Measurements from ENCODE around the gene GALNT18. TPM values are rescaled to one million over a fixed set of nuclear protein-coding genes. Genes with fewer than 3 reads are reported as not detected.

GALNT18 gene
- total RNA-seq, 1 experiment from 2014 or later = 1.7 TPM

GRCh38 chr11:11411401-11411985, 210.3 kb downstream of the GALNT18 start:
- Histone ChIP-seq H4K91ac (ENCODE audit: insufficient read length, low read depth, low read length) (no peak overlapping the region), H3K18ac (ENCODE audit: insufficient read length, low read depth, low read length) (no peak overlapping the region), H3T11ph (ENCODE audit: low read length) (no peak overlapping the region), H2BK20ac (ENCODE audit: low read depth, low read length, poor library complexity, severe bottlenecking) (no peak overlapping the region), H3K79me2 (ENCODE audit: insufficient read depth, low read length) (no peaks in the 10 kb centered on the region), H4K20me1 (ENCODE audit: control insufficient read depth, insufficient read depth, insufficient read length) (no peaks in the 10 kb centered on the region), H2BK5ac (ENCODE audit: insufficient read length, low read length) (no peak overlapping the region), H4K8ac (replicated peaks; ENCODE audit: insufficient read length, low read depth, low read length) (no peak overlapping the region), H3K4me1 (ENCODE audit: insufficient read depth, low read length) (no peaks in the 10 kb centered on the region), H4K5ac (ENCODE audit: insufficient read length, low read depth, low read length) (no peak overlapping the region), H3K79me1 (ENCODE audit: insufficient read depth, low read depth, low read length, poor library complexity, severe bottlenecking) (no peaks in the 10 kb centered on the region), H3K9ac (ENCODE audit: extremely low read depth, insufficient read length, low read length) (no peak overlapping the region), H3K4me2 (ENCODE audit: insufficient read depth, insufficient read length, low read length) (no peak overlapping the region), H3K4ac (ENCODE audit: low read depth, low read length) (no peak overlapping the region), H2BK120ac (ENCODE audit: low read depth, low read length, poor library complexity, severe bottlenecking) (no peak overlapping the region), H2BK12ac (ENCODE audit: insufficient read length, low read depth, low read length) (no peak overlapping the region), H3K27me3 (ENCODE audit: insufficient read depth, low read length) (no peaks in the 10 kb centered on the region), H2BK15ac (ENCODE audit: low read depth, low read length) (no peak overlapping the region), H2AK5ac (ENCODE audit: insufficient read length, low read length) (no peak overlapping the region), H3K14ac (ENCODE audit: insufficient read depth, low read length) (no peak overlapping the region), H3K56ac (ENCODE audit: insufficient read length, low read depth, low read length) (no peak overlapping the region), H3K23me2 (ENCODE audit: insufficient read length, low read depth, low read length, poor library complexity, severe bottlenecking) (no peaks in the 10 kb centered on the region), H2AFZ (ENCODE audit: low read length) (no peak overlapping the region), H3K27ac (ENCODE audit: insufficient read length, low read depth, low read length) (no peak overlapping the region), H3K23ac (ENCODE audit: insufficient read length, low read depth, low read length) (no peak overlapping the region), H3K9me3 (ENCODE audit: control insufficient read depth, low read depth, low read length) (no peaks in the 10 kb centered on the region)
- Mint-ChIP-seq H3K4me1 (peaks cover 18 to 24% of the 10 kb centered on the region in 2 experiments), H3K27me3 (ENCODE audit: low read depth) (peaks cover 2% of the 10 kb centered on the region; the same call in 1 of the 2 replicates), H3K36me3 (ENCODE audit: insufficient read depth in 1 of 3, low read depth in 3 of 3) (no peaks in the 10 kb centered on the region; a peak in 1 of 7 replicates), H3K27ac (peak overlapping the region in 1 of 3 experiments; percentile 30; a peak in 1 of 7 replicates), H3K9me3 (no peaks in the 10 kb centered on the region), H3K4me3 (no peak overlapping the region)
- no CpG with 5 or more reads among the region's 8 CpGs for WGBS (ENCODE audit: extremely low coverage, insufficient read length, low lambda C conversion rate)
- no peak for TF ChIP-seq CTCF (conservative IDR thresholded peaks at IDR 0.05)
- DNase-seq = no peak
